Natural killer cell (primary cell): ENCODE data around the gene CCDC73. TPM values are rescaled to one million over a fixed set of nuclear protein-coding genes. Genes with fewer than 3 reads are reported as not detected.

Experiments used
- ATAC-seq, 3 donors: fragments of 150-1000 bp in 2 of 3; fragments of 200-7000 bp in 1 of 3; cut with Tn5 transposase; 1 replicate in 1 of 3; 2 replicates in 2 of 3; pipeline ENCODE4 v1.10.0; 2021; ENCODE audit warnings: mild to moderate bottlenecking in 2 of 3, moderate library complexity in 2 of 3
- DNase-seq, 2 donors: peaks; one replicate each; pipeline versions ENCODE4 v3.0.0 to v3.0.0-alpha.2; 2013 to 2021; ENCODE audit warnings: mixed read lengths in 1 of 2
- H3K27ac ChIP-seq: one replicate; pipeline ENCODE4 v1.5.1; 2013; ENCODE audit warnings: mild to moderate bottlenecking, low read length
- H3K27me3 ChIP-seq: one replicate; pipeline ENCODE4 v1.6.1; 2013; ENCODE audit warnings: low read length; ENCODE audit not compliant: control insufficient read depth, insufficient read depth
- H3K36me3 ChIP-seq: one replicate; pipeline ENCODE4 v1.6.1; 2013; ENCODE audit warnings: low read length; ENCODE audit not compliant: control insufficient read depth, insufficient read depth
- H3K4me1 ChIP-seq: one replicate; pipeline ENCODE4 v1.6.1; 2013; ENCODE audit warnings: low read length; ENCODE audit not compliant: control insufficient read depth, insufficient read depth
- H3K4me3 ChIP-seq: one replicate; pipeline ENCODE4 v1.5.1; 2013; ENCODE audit warnings: low read length
- H3K9me3 ChIP-seq: one replicate; pipeline ENCODE4 v1.6.1; 2013; ENCODE audit warnings: low read length; ENCODE audit not compliant: control insufficient read depth, insufficient read depth
- H3K27ac Mint-ChIP-seq, 2 donors: one replicate each; pipeline ENCODE4 v1.8.0; 2022; ENCODE audit warnings: mild to moderate bottlenecking in 2 of 2, mixed read lengths in 2 of 2, moderate library complexity in 1 of 2
- H3K27me3 Mint-ChIP-seq, 2 donors: one replicate each; pipeline ENCODE4 v1.8.0; 2022; ENCODE audit warnings: low read depth in 2 of 2, mixed read lengths in 2 of 2
- H3K36me3 Mint-ChIP-seq: one replicate; pipeline ENCODE4 v1.8.0; 2022; ENCODE audit warnings: mixed read lengths
- H3K4me1 Mint-ChIP-seq, 2 donors: one replicate each; pipeline ENCODE4 v1.8.0; 2022; ENCODE audit warnings: mixed read lengths in 2 of 2
- H3K4me3 Mint-ChIP-seq: one replicate; pipeline ENCODE4 v1.8.0; 2022; ENCODE audit warnings: mild to moderate bottlenecking, moderate library complexity, mixed read lengths
- H3K9me3 Mint-ChIP-seq, 2 donors: one replicate each; pipeline ENCODE4 v1.8.0; 2022; ENCODE audit warnings: mixed read lengths in 2 of 2
- CTCF ChIP-seq: fragments of 200-600 bp; IDR thresholded peaks from one replicate; pipeline ENCODE4 v1.8.0; 2022; ENCODE audit warnings: antibody characterized with exemption
- WGBS: methylation state at CpG from one replicate; pipeline ENCODE4 v1.1.7; 2013; ENCODE audit warnings: missing lambda C conversion rate; ENCODE audit not compliant: insufficient coverage; 5-methylcytosine and 5-hydroxymethylcytosine counted together
- intact Hi-C: fragments of 100-400 bp; cut with micrococcal nuclease; formaldehyde crosslinking; loops from one replicate; pipeline ENCODE4 v1.14.2; 2022
- total RNA-seq, 4 donors: library from RNA; stranded (reverse); fragments of 120-200 nt in 1 of 4; gene quantifications; one replicate each; pipeline versions ENCODE4 v1.2.3 to v1.2.4, GENCODE V29; 2013 to 2022

CCDC73 gene
- total RNA-seq, 3 donors from 2014 or later (not counting 1 experiment from before 2014, with no cell fraction given) = not detected

GRCh38 chr11:32563600-32563959, 230.9 kb downstream of the CCDC73 start:
- DNase-seq (no peak), ATAC-seq (no peak)
- Mint-ChIP-seq H3K4me1 (no peaks in the 10 kb centered on the region), H3K9me3 (no peaks in the 10 kb centered on the region), H3K27me3 (no peaks in the 10 kb centered on the region), H3K27ac (no peak overlapping the region), H3K36me3 (no peaks in the 10 kb centered on the region), H3K4me3 (no peak overlapping the region)
- Histone ChIP-seq H3K27ac (no peak overlapping the region), H3K36me3 (no peaks in the 10 kb centered on the region), H3K4me1 (no peaks in the 10 kb centered on the region), H3K4me3 (no peak overlapping the region), H3K9me3 (no peaks in the 10 kb centered on the region), H3K27me3 (no peaks in the 10 kb centered on the region)
- WGBS = 85% methylated on average over 3 of the region's 3 CpGs
- no peak for TF ChIP-seq CTCF
- intact Hi-C loops = no loop called here

- Histone ChIP-seq H3K27me3 (no peaks in the 10 kb centered on the region), H3K36me3 (no peaks in the 10 kb centered on the region), H3K27ac (no peak overlapping the region), H3K4me3 (no peak overlapping the region), H3K9me3 (no peaks in the 10 kb centered on the region), H3K4me1 (no peaks in the 10 kb centered on the region)
- no peak overlapping the region for H3K27ac Mint-ChIP-seq
- H3K4me1 Mint-ChIP-seq = no peaks in the 10 kb centered on the region
- no peak for TF ChIP-seq CTCF
- DNase-seq (no peak), ATAC-seq (no peak)
- intact Hi-C loops = no loop called here
- no peaks in the 10 kb centered on the region for H3K27me3 Mint-ChIP-seq
- 93% methylated on average over 9 of the region's 10 CpGs for WGBS
- no peak overlapping the region for H3K4me3 Mint-ChIP-seq
- no peaks in the 10 kb centered on the region for H3K36me3 Mint-ChIP-seq
- no peaks in the 10 kb centered on the region for H3K9me3 Mint-ChIP-seq
These were observed 231.4 kb downstream of the CCDC73 start for GRCh38 chr11:32562839-32563599.

- Mint-ChIP-seq H3K27me3 (no peaks in the 10 kb centered on the region), H3K27ac (no peak overlapping the region), H3K4me1 (no peaks in the 10 kb centered on the region), H3K9me3 (no peaks in the 10 kb centered on the region), H3K36me3 (no peaks in the 10 kb centered on the region), H3K4me3 (no peak overlapping the region)
- DNase-seq (no peak), ATAC-seq (no peak)
- H3K4me1 ChIP-seq = no peaks in the 10 kb centered on the region
- H3K27ac ChIP-seq = no peak overlapping the region
- 93% methylated on average over 11 of the region's 11 CpGs for WGBS
- H3K9me3 ChIP-seq = no peaks in the 10 kb centered on the region
- no peak overlapping the region for H3K4me3 ChIP-seq
- TF ChIP-seq CTCF = no peak
- intact Hi-C loops = no loop called here
- no peaks in the 10 kb centered on the region for H3K27me3 ChIP-seq
- no peaks in the 10 kb centered on the region for H3K36me3 ChIP-seq
These were observed 232.6 kb downstream of the CCDC73 start for GRCh38 chr11:32561835-32562234.

GRCh38 chr11:32555895-32556294, 238.6 kb downstream of the CCDC73 start:
- Mint-ChIP-seq H3K4me3 (no peak overlapping the region), H3K27ac (no peak overlapping the region), H3K4me1 (no peaks in the 10 kb centered on the region), H3K36me3 (no peaks in the 10 kb centered on the region), H3K9me3 (no peaks in the 10 kb centered on the region), H3K27me3 (peaks cover 3 to 11% of the 10 kb centered on the region in 2 donors)
- WGBS = 90% methylated on average over 7 of the region's 7 CpGs
- no peak overlapping the region for H3K4me3 ChIP-seq
- no peaks in the 10 kb centered on the region for H3K36me3 ChIP-seq
- no peaks in the 10 kb centered on the region for H3K9me3 ChIP-seq
- H3K27ac ChIP-seq = no peak overlapping the region
- intact Hi-C loops = no loop called here
- no peak for TF ChIP-seq CTCF
- no peaks in the 10 kb centered on the region for H3K27me3 ChIP-seq
- no peak for DNase-seq
- no peaks in the 10 kb centered on the region for H3K4me1 ChIP-seq
- ATAC-seq = no peak
